VCaP (cell line): ENCODE results near the gene SWSAP1.

Source experiments
- H3K27ac ChIP-seq: fragments of 450-650 bp; 2 replicates; pipeline ENCODE4 v1.5.1; 2017
- CTCF ChIP-seq: fragments of 450-650 bp; conservative IDR thresholded peaks from 2 replicates; pipeline ENCODE4 v1.5.1; 2017; ENCODE audit warnings: mild to moderate bottlenecking, moderate library complexity

Gene SWSAP1

DNA sequence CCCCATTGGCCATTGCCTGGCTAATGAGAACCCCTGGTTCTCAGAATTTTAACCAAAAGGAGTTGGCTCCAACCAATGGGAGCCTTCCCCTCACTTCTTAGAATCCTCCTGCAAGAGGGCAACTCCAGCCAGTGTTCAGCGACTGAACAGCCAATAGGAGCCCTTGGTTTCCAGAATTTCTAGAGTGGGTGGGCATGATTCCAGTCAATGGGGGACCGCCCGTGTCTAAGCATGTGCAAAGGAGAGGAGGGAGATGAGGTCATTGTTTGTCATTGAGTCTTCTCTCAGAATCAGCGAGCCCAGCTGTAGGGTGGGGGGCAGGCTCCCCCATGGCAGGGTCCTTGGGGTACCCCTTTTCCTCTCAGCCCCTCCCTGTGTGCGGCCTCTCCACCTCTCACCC lies 9.5 kb upstream of the SWSAP1 start:
- no peak for TF ChIP-seq CTCF
- no peak overlapping the region for H3K27ac ChIP-seq

- no peak overlapping the region for H3K27ac ChIP-seq
- TF ChIP-seq CTCF = no peak
Measured at GRCh38 chr19:11365557-11366117, 8.8 kb upstream of the SWSAP1 start.

DNA sequence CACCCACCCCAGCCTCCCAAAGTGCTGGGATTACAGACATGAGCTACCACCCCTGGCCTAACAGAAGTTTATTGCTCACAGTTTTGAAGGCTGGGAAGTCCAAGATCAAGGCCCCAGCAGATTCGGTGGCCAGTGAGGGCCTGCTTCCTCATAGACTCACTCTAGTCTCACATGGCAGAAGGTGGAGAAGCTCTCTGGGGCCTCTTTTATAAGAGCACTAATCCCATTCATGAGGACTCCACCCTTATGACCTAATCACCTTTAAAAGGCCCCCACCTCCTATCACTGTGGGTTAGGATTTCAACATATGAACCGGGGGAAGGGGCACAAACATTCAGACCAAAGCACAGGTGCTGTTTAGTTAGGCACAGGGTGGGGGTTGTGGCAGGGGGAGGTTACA lies 6.9 kb upstream of the SWSAP1 start:
- no peak for TF ChIP-seq CTCF
- no peak overlapping the region for H3K27ac ChIP-seq

- no peak for TF ChIP-seq CTCF
- H3K27ac ChIP-seq = no peak overlapping the region
Measured at GRCh38 chr19:11370744-11371143, 3.7 kb upstream of the SWSAP1 start.

- TF ChIP-seq CTCF = no peak
- peak overlapping the region; percentile 93 for H3K27ac ChIP-seq
Measured at GRCh38 chr19:11373166-11373884, 1.1 kb upstream of the SWSAP1 start.

DNA sequence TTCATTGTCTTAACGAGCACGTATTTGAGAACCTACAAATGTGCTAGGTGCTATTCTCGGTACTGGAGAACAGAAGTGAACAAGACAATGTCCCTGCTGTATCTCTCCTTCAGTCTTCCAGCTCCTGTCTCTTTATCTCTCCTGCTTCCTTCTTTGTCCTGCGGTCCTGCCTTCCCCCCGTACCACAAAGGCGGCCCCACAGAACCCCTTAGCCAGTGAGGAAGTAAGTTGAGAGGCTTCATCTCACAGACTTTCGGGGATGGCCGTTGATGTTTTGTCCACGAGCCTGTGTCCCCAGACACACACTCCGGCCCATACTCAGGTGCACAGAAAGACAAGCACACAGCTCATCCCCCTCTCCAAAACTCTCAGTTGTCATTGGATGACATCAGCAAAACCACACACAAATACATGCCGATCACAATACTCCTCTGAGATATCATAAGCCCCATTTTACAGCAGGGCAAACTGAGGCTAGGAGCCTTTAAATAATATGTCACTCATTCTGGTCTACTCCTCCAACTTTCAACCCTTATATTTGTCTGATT lies 507 bp upstream of the SWSAP1 start:
- TF ChIP-seq CTCF = no peak
- H3K27ac ChIP-seq = peak overlapping the region; percentile 93

- H3K27ac ChIP-seq = peak overlapping the region; percentile 93
- TF ChIP-seq CTCF = no peak
Measured at GRCh38 chr19:11375143-11375948, 880 bp downstream of the SWSAP1 start.
